ENCODE data around the gene SLC47A2. TPM values are rescaled to one million over a fixed set of nuclear protein-coding genes. Genes with fewer than 3 reads are reported as not detected.
A peak's percentile ranks its signal among the peaks of the same experiment; 100 is the strongest.

SLC47A2 gene
- total and polyA plus RNA-seq, 5 donors from 2014 or later, result not detected

- H3K27ac ChIP-seq (ENCODE audit: insufficient read depth, low read length, poor library complexity, severe bottlenecking), result no peak overlapping the region
- H3K27ac Mint-ChIP-seq, result no peak overlapping the region
- peaks cover 0 to 17% (median 9%) of the 10 kb centered on the region in 4 donors for H3K4me1 Mint-ChIP-seq
- H3K4me3 ChIP-seq (ENCODE audit: low read depth, low read length), result no peak overlapping the region
- ATAC-seq (ENCODE audit: low read depth in 2 of 2), result no peak
- no peak for DNase-seq
- H3K4me1 ChIP-seq (ENCODE audit: control insufficient read depth, insufficient read depth, low read length, poor library complexity, severe bottlenecking), result no peaks in the 10 kb centered on the region
- peaks cover 66% of the 10 kb centered on the region for H3K36me3 ChIP-seq (ENCODE audit: control insufficient read depth, insufficient read depth, low read length)
- H3K27me3 Mint-ChIP-seq, result no peaks in the 10 kb centered on the region
- H3K27me3 ChIP-seq (ENCODE audit: control insufficient read depth, insufficient read depth, low read length), result no peaks in the 10 kb centered on the region
- no peak overlapping the region for H3K4me3 Mint-ChIP-seq
- H3K9me3 ChIP-seq (ENCODE audit: control insufficient read depth in 2 of 2, low read length in 2 of 2), result no peaks in the 10 kb centered on the region
- peaks cover 48% of the 10 kb centered on the region for H3K36me3 Mint-ChIP-seq
- no peaks in the 10 kb centered on the region for H3K9me3 Mint-ChIP-seq
Observed at GRCh38 chr17:19661121-19661520, 55.3 kb downstream of the SLC47A2 start.

- H3K27ac Mint-ChIP-seq, result no peak overlapping the region
- no peak overlapping the region for H3K4me3 Mint-ChIP-seq
- Histone ChIP-seq H3K27ac (ENCODE audit: insufficient read depth, low read length, poor library complexity, severe bottlenecking) (no peak overlapping the region), H3K4me3 (ENCODE audit: low read depth, low read length) (no peak overlapping the region), H3K27me3 (ENCODE audit: control insufficient read depth, insufficient read depth, low read length) (no peaks in the 10 kb centered on the region), H3K9me3 (ENCODE audit: control insufficient read depth in 2 of 2, low read length in 2 of 2) (no peaks in the 10 kb centered on the region), H3K4me1 (ENCODE audit: control insufficient read depth, insufficient read depth, low read length, poor library complexity, severe bottlenecking) (no peaks in the 10 kb centered on the region), H3K36me3 (ENCODE audit: control insufficient read depth, insufficient read depth, low read length) (peaks cover 71% of the 10 kb centered on the region)
- peaks cover 48% of the 10 kb centered on the region for H3K36me3 Mint-ChIP-seq
- H3K9me3 Mint-ChIP-seq, result no peaks in the 10 kb centered on the region
- DNase-seq (no peak), ATAC-seq (ENCODE audit: low read depth in 2 of 2) (no peak)
- peaks cover 0 to 22% (median 14%) of the 10 kb centered on the region in 4 donors for H3K4me1 Mint-ChIP-seq
- no peaks in the 10 kb centered on the region for H3K27me3 Mint-ChIP-seq
Observed at GRCh38 chr17:19660219-19660870, 56.0 kb downstream of the SLC47A2 start.

- no peaks in the 10 kb centered on the region for H3K27me3 ChIP-seq (ENCODE audit: control insufficient read depth, insufficient read depth, low read length)
- H3K9me3 ChIP-seq (ENCODE audit: control insufficient read depth in 2 of 2, low read length in 2 of 2), result no peaks in the 10 kb centered on the region
- peaks cover 65% of the 10 kb centered on the region for H3K36me3 ChIP-seq (ENCODE audit: control insufficient read depth, insufficient read depth, low read length)
- ATAC-seq (ENCODE audit: low read depth in 2 of 2) (no peak), DNase-seq (no peak)
- H3K36me3 Mint-ChIP-seq, result peaks cover 49% of the 10 kb centered on the region
- no peaks in the 10 kb centered on the region for H3K4me1 ChIP-seq (ENCODE audit: control insufficient read depth, insufficient read depth, low read length, poor library complexity, severe bottlenecking)
- H3K9me3 Mint-ChIP-seq, result no peaks in the 10 kb centered on the region
- no peak overlapping the region for H3K4me3 ChIP-seq (ENCODE audit: low read depth, low read length)
- no peak overlapping the region for H3K27ac Mint-ChIP-seq
- H3K4me3 Mint-ChIP-seq, result peak overlapping the region in 1 of 4 donors; percentile 31
- H3K4me1 Mint-ChIP-seq, result peaks cover 0 to 28% (median 19%) of the 10 kb centered on the region in 4 donors
- H3K27ac ChIP-seq (ENCODE audit: insufficient read depth, low read length, poor library complexity, severe bottlenecking), result no peak overlapping the region
- no peaks in the 10 kb centered on the region for H3K27me3 Mint-ChIP-seq
Observed at GRCh38 chr17:19659366-19660177, 56.8 kb downstream of the SLC47A2 start.

GRCh38 chr17:19656851-19657581 lies 59.4 kb downstream of the SLC47A2 start:
- Mint-ChIP-seq H3K27ac (peak overlapping the region in 1 of 3 donors; percentile 86), H3K4me1 (peaks cover 12 to 30% (median 22%) of the 10 kb centered on the region in 4 donors), H3K4me3 (peak overlapping the region in 1 of 4 donors; percentile 43), H3K9me3 (no peaks in the 10 kb centered on the region), H3K36me3 (peaks cover 48% of the 10 kb centered on the region), H3K27me3 (no peaks in the 10 kb centered on the region)
- DNase-seq, result peak in 1 of 3 donors; percentile 41
- H3K36me3 ChIP-seq (ENCODE audit: control insufficient read depth, insufficient read depth, low read length), result peaks cover 48% of the 10 kb centered on the region
- no peaks in the 10 kb centered on the region for H3K4me1 ChIP-seq (ENCODE audit: control insufficient read depth, insufficient read depth, low read length, poor library complexity, severe bottlenecking)
- ATAC-seq (ENCODE audit: low read depth in 2 of 2), result no peak
- no peaks in the 10 kb centered on the region for H3K9me3 ChIP-seq (ENCODE audit: control insufficient read depth in 2 of 2, low read length in 2 of 2)
- H3K4me3 ChIP-seq (ENCODE audit: low read depth, low read length), result no peak overlapping the region
- H3K27me3 ChIP-seq (ENCODE audit: control insufficient read depth, insufficient read depth, low read length), result no peaks in the 10 kb centered on the region
- no peak overlapping the region for H3K27ac ChIP-seq (ENCODE audit: insufficient read depth, low read length, poor library complexity, severe bottlenecking)

- H3K27ac Mint-ChIP-seq, result peak overlapping the region in 2 of 3 donors; percentile 23 to 62
- H3K36me3 ChIP-seq (ENCODE audit: control insufficient read depth, insufficient read depth, low read length), result peaks cover 48% of the 10 kb centered on the region
- peaks cover 19 to 37% (median 27%) of the 10 kb centered on the region in 4 donors for H3K4me1 Mint-ChIP-seq
Observed at GRCh38 chr17:19656336-19656735, 60.0 kb downstream of the SLC47A2 start.

GRCh38 chr17:19654896-19655295 lies 61.5 kb downstream of the SLC47A2 start:
- peaks cover 36% of the 10 kb centered on the region for H3K36me3 ChIP-seq (ENCODE audit: control insufficient read depth, insufficient read depth, low read length)
- H3K27me3 ChIP-seq (ENCODE audit: control insufficient read depth, insufficient read depth, low read length), result no peaks in the 10 kb centered on the region
- no peak overlapping the region for H3K27ac Mint-ChIP-seq
- DNase-seq (peak in 1 of 3 donors; percentile 13), ATAC-seq (ENCODE audit: low read depth in 2 of 2) (no peak)
- no peak overlapping the region for H3K4me3 Mint-ChIP-seq
- peaks cover 48% of the 10 kb centered on the region for H3K36me3 Mint-ChIP-seq
- peaks cover 16% of the 10 kb centered on the region for H3K4me1 ChIP-seq (ENCODE audit: control insufficient read depth, insufficient read depth, low read length, poor library complexity, severe bottlenecking)
- no peaks in the 10 kb centered on the region for H3K9me3 Mint-ChIP-seq
- no peaks in the 10 kb centered on the region for H3K27me3 Mint-ChIP-seq
- peaks cover 26 to 50% (median 36%) of the 10 kb centered on the region in 4 donors for H3K4me1 Mint-ChIP-seq
- H3K4me3 ChIP-seq (ENCODE audit: low read depth, low read length), result no peak overlapping the region
- H3K27ac ChIP-seq (ENCODE audit: insufficient read depth, low read length, poor library complexity, severe bottlenecking), result no peak overlapping the region
- H3K9me3 ChIP-seq (ENCODE audit: control insufficient read depth in 2 of 2, low read length in 2 of 2), result no peaks in the 10 kb centered on the region

More at GRCh38 chr17:19656336-19656735, 60.0 kb downstream of the SLC47A2 start:
- Histone ChIP-seq H3K4me3 (ENCODE audit: low read depth, low read length) (no peak overlapping the region), H3K27me3 (ENCODE audit: control insufficient read depth, insufficient read depth, low read length) (no peaks in the 10 kb centered on the region), H3K27ac (ENCODE audit: insufficient read depth, low read length, poor library complexity, severe bottlenecking) (no peak overlapping the region), H3K4me1 (ENCODE audit: control insufficient read depth, insufficient read depth, low read length, poor library complexity, severe bottlenecking) (peaks cover 3% of the 10 kb centered on the region), H3K9me3 (ENCODE audit: control insufficient read depth in 2 of 2, low read length in 2 of 2) (no peaks in the 10 kb centered on the region)
- ATAC-seq (ENCODE audit: low read depth in 2 of 2) (no peak), DNase-seq (no peak)
- Mint-ChIP-seq H3K36me3 (peaks cover 49% of the 10 kb centered on the region), H3K9me3 (no peaks in the 10 kb centered on the region), H3K27me3 (no peaks in the 10 kb centered on the region), H3K4me3 (no peak overlapping the region)

- no peak overlapping the region for H3K4me3 Mint-ChIP-seq
- H3K36me3 Mint-ChIP-seq, result peaks cover 45% of the 10 kb centered on the region
- H3K27ac Mint-ChIP-seq, result no peak overlapping the region
- peaks cover 33% of the 10 kb centered on the region for H3K36me3 ChIP-seq (ENCODE audit: control insufficient read depth, insufficient read depth, low read length)
- H3K9me3 ChIP-seq (ENCODE audit: control insufficient read depth in 2 of 2, low read length in 2 of 2), result no peaks in the 10 kb centered on the region
- peaks cover 21% of the 10 kb centered on the region for H3K4me1 ChIP-seq (ENCODE audit: control insufficient read depth, insufficient read depth, low read length, poor library complexity, severe bottlenecking)
- no peak for ATAC-seq (ENCODE audit: low read depth in 2 of 2)
- peaks cover 29 to 54% (median 38%) of the 10 kb centered on the region in 4 donors for H3K4me1 Mint-ChIP-seq
- H3K27me3 ChIP-seq (ENCODE audit: control insufficient read depth, insufficient read depth, low read length), result no peaks in the 10 kb centered on the region
- no peaks in the 10 kb centered on the region for H3K9me3 Mint-ChIP-seq
- no peak for DNase-seq
- H3K4me3 ChIP-seq (ENCODE audit: low read depth, low read length), result no peak overlapping the region
- no peak overlapping the region for H3K27ac ChIP-seq (ENCODE audit: insufficient read depth, low read length, poor library complexity, severe bottlenecking)
- H3K27me3 Mint-ChIP-seq, result no peaks in the 10 kb centered on the region
Observed at GRCh38 chr17:19654342-19654886, 62.0 kb downstream of the SLC47A2 start.

All from CD4-positive, CD25-positive, alpha-beta regulatory T cell (primary cell).